ENCODE data around the gene LMLN. TPM values are rescaled to one million over a fixed set of nuclear protein-coding genes. Genes with fewer than 3 reads are reported as not detected.

The LMLN gene
- polyA plus RNA-seq, 1 of the 3 experiments (the other 2 are of a cell fraction): 7.4 TPM

DNA sequence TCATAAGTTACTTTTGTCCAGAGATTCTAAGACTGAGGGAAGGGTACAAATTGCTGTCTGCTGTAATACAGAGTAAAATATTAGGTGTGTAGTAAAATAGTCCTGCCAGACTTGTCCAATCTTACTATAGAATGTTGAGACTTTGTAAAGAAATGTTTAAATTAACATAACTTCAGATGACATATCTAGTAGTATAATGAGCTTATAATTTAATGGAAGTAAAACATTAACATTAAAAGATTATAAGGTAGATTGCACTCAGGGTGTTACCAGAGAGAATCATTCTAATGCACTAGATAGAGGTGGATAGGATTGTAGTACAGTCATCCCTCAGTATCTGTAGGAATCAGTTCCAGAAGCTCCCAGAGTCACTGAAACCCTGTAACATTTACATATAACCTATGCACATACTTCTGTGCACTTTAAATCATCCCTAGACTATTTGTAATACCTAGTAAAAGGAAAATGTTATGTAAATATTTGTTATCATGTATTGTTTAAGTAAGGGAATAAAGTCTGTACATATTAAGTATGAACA lies 130.8 kb downstream of the LMLN start:
- CTCF ChIA-PET: interaction anchor here (3.9 kb wide), 1 partner anchor 185 kb away, joined by 10 read pairs; no protein-coding TSS in a partner anchor
- H3K9me2 ChIP-seq: no peaks in the 10 kb centered on the region
- TF ChIP-seq RAD21 (IDR thresholded peaks at IDR 0.05; ENCODE audit: low read length): no peak
- POLR2A ChIA-PET: no interaction called here
- peaks cover 34% of the 10 kb centered on the region; the same call in 1 of the 2 replicates for H3K27me3 ChIP-seq (ENCODE audit: insufficient read depth)
- no peak for DNase-seq
- H3K4me3 ChIP-seq (ENCODE audit: low read depth in 2 of 2, low read length in 1 of 2): no peak overlapping the region
- H3K4me1 ChIP-seq (ENCODE audit: control insufficient read depth in 1 of 2, insufficient read depth in 2 of 2, low read depth in 1 of 2, low read length in 1 of 2): no peaks in the 10 kb centered on the region
- no peaks in the 10 kb centered on the region for H4K20me1 ChIP-seq (ENCODE audit: insufficient read depth)
- H3K9me3 ChIP-seq: no peaks in the 10 kb centered on the region
- H3K79me2 ChIP-seq (ENCODE audit: insufficient read depth): no peaks in the 10 kb centered on the region
- no peak overlapping the region for H3K4me2 ChIP-seq
- H2AFZ ChIP-seq (ENCODE audit: low read depth): no peak overlapping the region
- no peaks in the 10 kb centered on the region for H3K36me3 ChIP-seq (replicated peaks in 1 of 2; ENCODE audit: control insufficient read depth in 1 of 2, insufficient read depth in 2 of 2, low read length in 1 of 2)
- H3K9ac ChIP-seq: no peak overlapping the region
- no peaks in the 10 kb centered on the region for H3F3A ChIP-seq (replicated peaks; ENCODE audit: insufficient read depth)
- no peak overlapping the region for H3K27ac ChIP-seq (ENCODE audit: low read depth in 2 of 2, low read length in 1 of 2)

DNA sequence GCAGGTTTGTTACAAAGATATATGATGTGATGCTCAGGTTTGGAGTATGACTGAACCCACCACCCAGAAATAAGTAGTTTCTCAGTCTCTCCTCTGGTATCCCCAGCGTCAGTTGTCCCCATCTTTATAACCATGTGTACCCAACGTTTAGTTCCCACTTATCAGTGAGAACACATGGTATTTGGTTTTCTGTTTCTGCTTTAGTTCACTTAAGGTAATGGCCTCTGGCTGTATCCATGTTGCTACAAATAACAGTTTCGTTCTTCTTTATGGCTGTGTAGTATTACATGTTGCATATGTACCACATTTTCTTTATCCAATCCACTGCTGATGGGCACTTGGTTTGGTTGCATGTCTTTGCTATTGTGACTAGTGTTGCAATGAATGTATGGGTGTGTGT lies 132.3 kb downstream of the LMLN start:
- H3K4me1 ChIP-seq (ENCODE audit: control insufficient read depth in 1 of 2, insufficient read depth in 2 of 2, low read depth in 1 of 2, low read length in 1 of 2): no peaks in the 10 kb centered on the region
- ChIA-PET CTCF (interaction anchor here (1.5 kb wide), 1 partner anchor 11 kb away, joined by 4 read pairs; no protein-coding TSS in a partner anchor), POLR2A (no interaction called here)
- H3K9me3 ChIP-seq: no peaks in the 10 kb centered on the region
- H3K9me2 ChIP-seq: no peaks in the 10 kb centered on the region
- no peak for TF ChIP-seq JUND (IDR thresholded peaks at IDR 0.05)
- no peak for TF ChIP-seq POLR2AphosphoS5 (IDR thresholded peaks at IDR 0.05; ENCODE audit: low read depth, low read length)
- TF ChIP-seq TCF12 (IDR thresholded peaks at IDR 0.05): no peak
- no peak for TF ChIP-seq EZH2phosphoT487 (IDR thresholded peaks at IDR 0.05; ENCODE audit: borderline replicate concordance, low read depth)
- no peak for TF ChIP-seq RFX5 (IDR thresholded peaks at IDR 0.05; ENCODE audit: low read length)
- TF ChIP-seq TEAD4 (IDR thresholded peaks at IDR 0.05; ENCODE audit: borderline replicate concordance, insufficient read depth): no peak
- TF ChIP-seq RXRA (IDR thresholded peaks at IDR 0.05; ENCODE audit: borderline replicate concordance, low read depth): no peak
- no peak for TF ChIP-seq MAX (IDR thresholded peaks at IDR 0.05; ENCODE audit: low read depth)
- no peak for TF ChIP-seq FOXM1 (IDR thresholded peaks at IDR 0.05; ENCODE audit: low read depth)
- TF ChIP-seq, protein P1, sequence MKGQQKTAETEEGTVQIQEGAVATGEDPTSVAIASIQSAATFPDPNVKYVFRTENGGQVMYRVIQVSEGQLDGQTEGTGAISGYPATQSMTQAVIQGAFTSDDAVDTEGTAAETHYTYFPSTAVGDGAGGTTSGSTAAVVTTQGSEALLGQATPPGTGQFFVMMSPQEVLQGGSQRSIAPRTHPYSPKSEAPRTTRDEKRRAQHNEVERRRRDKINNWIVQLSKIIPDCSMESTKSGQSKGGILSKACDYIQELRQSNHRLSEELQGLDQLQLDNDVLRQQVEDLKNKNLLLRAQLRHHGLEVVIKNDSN (IDR thresholded peaks at IDR 0.05; ENCODE audit: borderline replicate concordance, low read depth): no peak
- TF ChIP-seq CHD2 (IDR thresholded peaks at IDR 0.05; ENCODE audit: low read length, partially characterized antibody): no peak
- H3K27me3 ChIP-seq (ENCODE audit: insufficient read depth): peaks cover 27% of the 10 kb centered on the region; the same call in 1 of the 2 replicates
- no peak for DNase-seq
- H4K20me1 ChIP-seq (ENCODE audit: insufficient read depth): no peaks in the 10 kb centered on the region
- H3F3A ChIP-seq (replicated peaks; ENCODE audit: insufficient read depth): no peaks in the 10 kb centered on the region
- no peak overlapping the region for H3K4me2 ChIP-seq
- no peak overlapping the region for H3K4me3 ChIP-seq (ENCODE audit: low read depth in 2 of 2, low read length in 1 of 2)
- no peaks in the 10 kb centered on the region for H3K36me3 ChIP-seq (replicated peaks in 1 of 2; ENCODE audit: control insufficient read depth in 1 of 2, insufficient read depth in 2 of 2, low read length in 1 of 2)
- H3K79me2 ChIP-seq (ENCODE audit: insufficient read depth): no peaks in the 10 kb centered on the region
- H2AFZ ChIP-seq (ENCODE audit: low read depth): no peak overlapping the region
- H3K27ac ChIP-seq (ENCODE audit: low read depth in 2 of 2, low read length in 1 of 2): no peak overlapping the region
- H3K9ac ChIP-seq: no peak overlapping the region
- WGBS (ENCODE audit: low lambda C conversion rate): 0% methylated on average over 3 of the region's 3 CpGs

Data from SK-N-SH (cell line).